HEK293 (cell line): Measurements from ENCODE around the gene CRABP2.

Experiments used
- ATF2 ChIP-seq: fragments of 450-650 bp; formaldehyde crosslinking; IDR thresholded peaks from 2 replicates; pipeline ENCODE4 v1.5.1; 2016; ENCODE audit warnings: missing biosample characterization, missing genetic modification characterization, low read depth
- CTCF ChIP-seq: fragments of 450-650 bp; formaldehyde crosslinking; IDR thresholded peaks from 2 replicates; pipeline ENCODE4 v1.5.1; 2016; ENCODE audit warnings: missing biosample characterization, missing genetic modification characterization
- ELK4 ChIP-seq: IDR thresholded peaks from 2 replicates; pipeline ENCODE4 v1.6.1; 2011; ENCODE audit warnings: mild to moderate bottlenecking, low read depth, low read length, borderline replicate concordance
- REST ChIP-seq: fragments of 450-650 bp; formaldehyde crosslinking; IDR thresholded peaks from 2 replicates; pipeline ENCODE4 v1.5.1; 2016; ENCODE audit warnings: missing biosample characterization, missing genetic modification characterization
- YY2 ChIP-seq: fragments of 450-650 bp; formaldehyde crosslinking; IDR thresholded peaks from 2 replicates; pipeline ENCODE4 v1.5.1; 2016; ENCODE audit warnings: missing biosample characterization, missing genetic modification characterization
- ZBTB7A ChIP-seq: fragments of 450-650 bp; formaldehyde crosslinking; IDR thresholded peaks from 2 replicates; pipeline ENCODE4 v1.5.1; 2016; ENCODE audit warnings: low read depth, missing biosample characterization, missing genetic modification characterization
- ZBTB8A ChIP-seq: fragments of 450-650 bp; formaldehyde crosslinking; IDR thresholded peaks from 2 replicates; pipeline ENCODE4 v1.5.1; 2016; ENCODE audit warnings: missing biosample characterization, missing genetic modification characterization
- ZNF155 ChIP-seq: fragments of 450-650 bp; formaldehyde crosslinking; IDR thresholded peaks from 2 replicates; pipeline ENCODE4 v1.5.1; 2016; ENCODE audit warnings: missing biosample characterization, missing genetic modification characterization
- ZNF239 ChIP-seq: fragments of 450-650 bp; formaldehyde crosslinking; IDR thresholded peaks from 2 replicates; pipeline ENCODE4 v1.5.1; 2016; ENCODE audit warnings: missing biosample characterization, missing genetic modification characterization
- ZNF24 ChIP-seq: fragments of 450-650 bp; formaldehyde crosslinking; IDR thresholded peaks from 2 replicates; pipeline ENCODE4 v1.5.1; 2016; ENCODE audit warnings: missing biosample characterization, missing genetic modification characterization
- ZNF513 ChIP-seq: fragments of 450-650 bp; IDR thresholded peaks from 2 replicates; pipeline ENCODE4 v1.5.1; 2018; ENCODE audit warnings: missing biosample characterization, missing genetic modification characterization
- ZNF549 ChIP-seq: fragments of 450-650 bp; IDR thresholded peaks from 2 replicates; pipeline ENCODE4 v1.5.1; 2018; ENCODE audit warnings: missing biosample characterization, missing genetic modification characterization, mild to moderate bottlenecking, inconsistent platforms, moderate library complexity

GRCh38 chr1:156709031-156709430 lies 3.6 kb upstream of the CRABP2 start:
- TF ChIP-seq YY2 (tag by site-specific recombination), result no peak
- TF ChIP-seq ZNF513 (tag by site-specific recombination), result no peak
- TF ChIP-seq CTCF (tag by site-specific recombination), result no peak
- TF ChIP-seq ELK4, result no peak
- no peak for TF ChIP-seq ZBTB8A (tag by site-specific recombination)
- TF ChIP-seq ZNF239 (tag by site-specific recombination), result no peak
- no peak for TF ChIP-seq ZNF24 (tag by site-specific recombination)
- no peak for TF ChIP-seq ZNF155 (tag by site-specific recombination)
- TF ChIP-seq REST (tag by site-specific recombination), result no peak
- no peak for TF ChIP-seq ZBTB7A (tag by site-specific recombination)
- TF ChIP-seq ZNF549 (tag by site-specific recombination), result no peak
- TF ChIP-seq ATF2, result no peak
